ENCODE measurements around the gene STK33.

DNA sequence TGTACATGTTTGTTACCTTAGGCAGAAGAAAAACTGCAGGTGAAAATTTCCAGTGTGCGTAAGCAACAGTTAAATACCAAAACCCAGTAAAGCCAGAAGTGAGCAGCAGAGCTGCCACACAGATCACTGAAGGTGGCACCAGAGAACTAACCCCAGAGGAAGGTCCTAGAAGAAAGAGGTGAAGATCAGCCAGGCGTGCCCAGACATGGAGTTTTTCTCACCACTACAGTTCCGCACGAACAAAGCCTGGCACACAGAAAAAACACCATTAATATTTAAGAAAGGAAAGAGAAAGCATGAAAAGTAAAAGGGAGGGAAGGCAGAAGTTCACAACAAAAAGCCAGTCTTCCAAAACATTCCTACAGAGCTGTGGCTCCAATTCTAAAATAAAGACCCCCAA, 60.7 kb downstream of the STK33 start:
- TF ChIP-seq, protein P1, sequence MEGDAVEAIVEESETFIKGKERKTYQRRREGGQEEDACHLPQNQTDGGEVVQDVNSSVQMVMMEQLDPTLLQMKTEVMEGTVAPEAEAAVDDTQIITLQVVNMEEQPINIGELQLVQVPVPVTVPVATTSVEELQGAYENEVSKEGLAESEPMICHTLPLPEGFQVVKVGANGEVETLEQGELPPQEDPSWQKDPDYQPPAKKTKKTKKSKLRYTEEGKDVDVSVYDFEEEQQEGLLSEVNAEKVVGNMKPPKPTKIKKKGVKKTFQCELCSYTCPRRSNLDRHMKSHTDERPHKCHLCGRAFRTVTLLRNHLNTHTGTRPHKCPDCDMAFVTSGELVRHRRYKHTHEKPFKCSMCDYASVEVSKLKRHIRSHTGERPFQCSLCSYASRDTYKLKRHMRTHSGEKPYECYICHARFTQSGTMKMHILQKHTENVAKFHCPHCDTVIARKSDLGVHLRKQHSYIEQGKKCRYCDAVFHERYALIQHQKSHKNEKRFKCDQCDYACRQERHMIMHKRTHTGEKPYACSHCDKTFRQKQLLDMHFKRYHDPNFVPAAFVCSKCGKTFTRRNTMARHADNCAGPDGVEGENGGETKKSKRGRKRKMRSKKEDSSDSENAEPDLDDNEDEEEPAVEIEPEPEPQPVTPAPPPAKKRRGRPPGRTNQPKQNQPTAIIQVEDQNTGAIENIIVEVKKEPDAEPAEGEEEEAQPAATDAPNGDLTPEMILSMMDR (IDR thresholded peaks at IDR 0.05) = no peak
- TF ChIP-seq POLR2A (IDR thresholded peaks at IDR 0.05) = no peak

All from adrenal gland (tissue), 5 donors.